Measurements from ENCODE around the gene HDAC4.

DNA sequence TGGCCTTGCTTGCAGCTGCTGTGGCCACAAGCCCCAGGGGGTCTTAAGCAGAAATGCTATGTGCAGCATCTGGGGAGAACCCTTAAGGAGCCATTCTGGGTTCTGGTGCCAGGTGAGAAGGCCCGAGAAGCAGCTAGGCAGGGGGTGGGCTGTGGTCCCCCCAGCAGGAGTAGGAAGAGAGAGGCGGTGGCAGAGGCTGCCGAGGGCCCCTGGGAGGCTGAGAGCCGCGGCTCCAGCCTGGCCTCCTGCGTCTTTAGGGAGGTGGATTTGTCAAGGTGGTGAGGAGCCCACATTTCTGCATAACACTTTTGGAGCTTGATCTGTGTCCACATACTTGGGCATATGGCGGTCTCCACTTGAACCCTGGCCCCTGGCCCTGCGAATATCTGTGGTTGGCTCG is 356.5 kb downstream of the HDAC4 start:
- TF ChIP-seq, protein P1, sequence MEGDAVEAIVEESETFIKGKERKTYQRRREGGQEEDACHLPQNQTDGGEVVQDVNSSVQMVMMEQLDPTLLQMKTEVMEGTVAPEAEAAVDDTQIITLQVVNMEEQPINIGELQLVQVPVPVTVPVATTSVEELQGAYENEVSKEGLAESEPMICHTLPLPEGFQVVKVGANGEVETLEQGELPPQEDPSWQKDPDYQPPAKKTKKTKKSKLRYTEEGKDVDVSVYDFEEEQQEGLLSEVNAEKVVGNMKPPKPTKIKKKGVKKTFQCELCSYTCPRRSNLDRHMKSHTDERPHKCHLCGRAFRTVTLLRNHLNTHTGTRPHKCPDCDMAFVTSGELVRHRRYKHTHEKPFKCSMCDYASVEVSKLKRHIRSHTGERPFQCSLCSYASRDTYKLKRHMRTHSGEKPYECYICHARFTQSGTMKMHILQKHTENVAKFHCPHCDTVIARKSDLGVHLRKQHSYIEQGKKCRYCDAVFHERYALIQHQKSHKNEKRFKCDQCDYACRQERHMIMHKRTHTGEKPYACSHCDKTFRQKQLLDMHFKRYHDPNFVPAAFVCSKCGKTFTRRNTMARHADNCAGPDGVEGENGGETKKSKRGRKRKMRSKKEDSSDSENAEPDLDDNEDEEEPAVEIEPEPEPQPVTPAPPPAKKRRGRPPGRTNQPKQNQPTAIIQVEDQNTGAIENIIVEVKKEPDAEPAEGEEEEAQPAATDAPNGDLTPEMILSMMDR (IDR thresholded peaks at IDR 0.05) = no peak
- TF ChIP-seq EP300 (IDR thresholded peaks at IDR 0.05) (no peak), POLR2A (IDR thresholded peaks at IDR 0.05) (no peak)
